T-helper 22 cell (primary cell): Measurements from ENCODE around the gene PIGW.
"Not testable (repeated sequence)": the region's sequence is repeated elsewhere in the genome, so short reads cannot be mapped to it uniquely, and the experiment has no call there.

Experiments
- DNase-seq: peaks from one replicate; pipeline ENCODE4 v3.0.0-alpha.2; 2020; ENCODE audit warnings: low read depth

The PIGW gene

GRCh38 chr17:36508439-36508838 is 26.3 kb upstream of the PIGW start:
- DNase-seq: not testable (repeated sequence)

GRCh38 chr17:36509272-36509985 is 25.4 kb upstream of the PIGW start:
- DNase-seq: no peak

GRCh38 chr17:36510636-36511035 is 24.2 kb upstream of the PIGW start:
- no peak for DNase-seq

- DNase-seq: no peak
Measured at GRCh38 chr17:36511216-36511615, 23.6 kb upstream of the PIGW start.

- DNase-seq: no peak
Measured at GRCh38 chr17:36512641-36513040, 22.1 kb upstream of the PIGW start.

GRCh38 chr17:36514856-36515255 is 19.9 kb upstream of the PIGW start:
- DNase-seq: no peak

GRCh38 chr17:36515837-36516236 is 18.9 kb upstream of the PIGW start:
- no peak for DNase-seq

GRCh38 chr17:36523113-36523512 is 11.7 kb upstream of the PIGW start:
- DNase-seq: no peak

- no peak for DNase-seq
Measured at GRCh38 chr17:36524428-36524876, 10.3 kb upstream of the PIGW start.

GRCh38 chr17:36525113-36525512 is 9.7 kb upstream of the PIGW start:
- DNase-seq: no peak

GRCh38 chr17:36525888-36526287 is 8.9 kb upstream of the PIGW start:
- no peak for DNase-seq

- no peak for DNase-seq
Measured at GRCh38 chr17:36527621-36528250, 7.1 kb upstream of the PIGW start.

GRCh38 chr17:36529121-36529520 is 5.7 kb upstream of the PIGW start:
- no peak for DNase-seq

- DNase-seq: no peak
Measured at GRCh38 chr17:36532435-36532975, 2.3 kb upstream of the PIGW start.

- peak; percentile 8 for DNase-seq
Measured at GRCh38 chr17:36533935-36534839, 600 bp upstream of the PIGW start.

- DNase-seq: no peak
Measured at GRCh38 chr17:36535669-36536081, 888 bp downstream of the PIGW start.

- DNase-seq: no peak
Measured at GRCh38 chr17:36540696-36541095, 5.9 kb downstream of the PIGW start.

GRCh38 chr17:36542755-36543154 is 8.0 kb downstream of the PIGW start:
- no peak for DNase-seq

- no peak for DNase-seq
Measured at GRCh38 chr17:36544044-36544306, 9.2 kb downstream of the PIGW start.

- peak; percentile 84 for DNase-seq
Measured at GRCh38 chr17:36544307-36545076, 9.7 kb downstream of the PIGW start, which contains the start of gene GGNBP2. Gene GGNBP2 (plus strand): TSS chr17:36544919. CDS start chr17:36545725, 806 bp downstream.

GRCh38 chr17:36545077-36545464 is 10.3 kb downstream of the PIGW start:
- DNase-seq: no peak
